ENCODE measurements around the gene SERPINA12.

The SERPINA12 gene

GRCh38 chr14:94547151-94547680, 37.9 kb upstream of the SERPINA12 start:
- Histone ChIP-seq H3K9ac (no peak overlapping the region), H2AFZ (ENCODE audit: low read depth) (no peak overlapping the region), H3K79me2 (ENCODE audit: insufficient read depth, low read depth) (no peaks in the 10 kb centered on the region), H3K4me1 (ENCODE audit: low read depth, poor library complexity, severe bottlenecking) (no peaks in the 10 kb centered on the region), H3K4me3 (IDR thresholded peaks at IDR 0.05; ENCODE audit: insufficient read depth, low read depth, low read length) (no peak overlapping the region), H3K27ac (no peak overlapping the region), H3K27me3 (ENCODE audit: insufficient read depth, low read depth) (no peaks in the 10 kb centered on the region), H4K20me1 (ENCODE audit: insufficient read depth) (no peaks in the 10 kb centered on the region), H3K4me2 (no peak overlapping the region), H3K36me3 (ENCODE audit: insufficient read depth) (no peaks in the 10 kb centered on the region)
- no peak for TF ChIP-seq CTCF (conservative IDR thresholded peaks at IDR 0.05; ENCODE audit: low read depth, low read length)

- Histone ChIP-seq H3K79me2 (ENCODE audit: insufficient read depth, low read depth) (no peaks in the 10 kb centered on the region), H4K20me1 (ENCODE audit: insufficient read depth) (no peaks in the 10 kb centered on the region), H3K36me3 (ENCODE audit: insufficient read depth) (no peaks in the 10 kb centered on the region), H2AFZ (ENCODE audit: low read depth) (no peak overlapping the region), H3K4me3 (IDR thresholded peaks at IDR 0.05; ENCODE audit: insufficient read depth, low read depth, low read length) (no peak overlapping the region), H3K4me2 (no peak overlapping the region), H3K4me1 (ENCODE audit: low read depth, poor library complexity, severe bottlenecking) (no peaks in the 10 kb centered on the region), H3K9ac (no peak overlapping the region), H3K27me3 (ENCODE audit: insufficient read depth, low read depth) (no peaks in the 10 kb centered on the region), H3K27ac (no peak overlapping the region)
- TF ChIP-seq CTCF (conservative IDR thresholded peaks at IDR 0.05; ENCODE audit: low read depth, low read length): no peak
Measured at GRCh38 chr14:94545131-94545841, 36.0 kb upstream of the SERPINA12 start.

GRCh38 chr14:94544726-94545125, 35.5 kb upstream of the SERPINA12 start:
- H3K27me3 ChIP-seq (ENCODE audit: insufficient read depth, low read depth): no peaks in the 10 kb centered on the region
- no peak overlapping the region for H3K9ac ChIP-seq
- H4K20me1 ChIP-seq (ENCODE audit: insufficient read depth): no peaks in the 10 kb centered on the region
- H3K36me3 ChIP-seq (ENCODE audit: insufficient read depth): no peaks in the 10 kb centered on the region
- no peak for TF ChIP-seq CTCF (conservative IDR thresholded peaks at IDR 0.05; ENCODE audit: low read depth, low read length)
- H3K4me3 ChIP-seq (IDR thresholded peaks at IDR 0.05; ENCODE audit: insufficient read depth, low read depth, low read length): no peak overlapping the region
- no peaks in the 10 kb centered on the region for H3K79me2 ChIP-seq (ENCODE audit: insufficient read depth, low read depth)
- no peak overlapping the region for H3K27ac ChIP-seq
- no peaks in the 10 kb centered on the region for H3K4me1 ChIP-seq (ENCODE audit: low read depth, poor library complexity, severe bottlenecking)
- H2AFZ ChIP-seq (ENCODE audit: low read depth): no peak overlapping the region
- no peak overlapping the region for H3K4me2 ChIP-seq

- Histone ChIP-seq H3K4me3 (IDR thresholded peaks at IDR 0.05; ENCODE audit: insufficient read depth, low read depth, low read length) (no peak overlapping the region), H3K4me1 (ENCODE audit: low read depth, poor library complexity, severe bottlenecking) (no peaks in the 10 kb centered on the region), H3K27me3 (ENCODE audit: insufficient read depth, low read depth) (no peaks in the 10 kb centered on the region), H3K27ac (no peak overlapping the region), H3K9ac (no peak overlapping the region), H2AFZ (ENCODE audit: low read depth) (no peak overlapping the region), H4K20me1 (ENCODE audit: insufficient read depth) (no peaks in the 10 kb centered on the region), H3K36me3 (ENCODE audit: insufficient read depth) (no peaks in the 10 kb centered on the region), H3K4me2 (no peak overlapping the region), H3K79me2 (ENCODE audit: insufficient read depth, low read depth) (no peaks in the 10 kb centered on the region)
- no peak for TF ChIP-seq CTCF (conservative IDR thresholded peaks at IDR 0.05; ENCODE audit: low read depth, low read length)
Measured at GRCh38 chr14:94543449-94544124, 34.3 kb upstream of the SERPINA12 start.

Data from KMS-11 (cell line).